Measurements from ENCODE around the gene PTBP2.
A peak's percentile ranks its signal among the peaks of the same experiment; 100 is the strongest.

PTBP2 gene

GRCh38 chr1:96721416-96722160 lies at the start of gene PTBP2:
Gene PTBP2, plus strand, starts transcription at chr1:96721784. Its CDS starts 81 bp downstream, at chr1:96721865.
- peak; percentile 62 to 72 for DNase-seq

DNA sequence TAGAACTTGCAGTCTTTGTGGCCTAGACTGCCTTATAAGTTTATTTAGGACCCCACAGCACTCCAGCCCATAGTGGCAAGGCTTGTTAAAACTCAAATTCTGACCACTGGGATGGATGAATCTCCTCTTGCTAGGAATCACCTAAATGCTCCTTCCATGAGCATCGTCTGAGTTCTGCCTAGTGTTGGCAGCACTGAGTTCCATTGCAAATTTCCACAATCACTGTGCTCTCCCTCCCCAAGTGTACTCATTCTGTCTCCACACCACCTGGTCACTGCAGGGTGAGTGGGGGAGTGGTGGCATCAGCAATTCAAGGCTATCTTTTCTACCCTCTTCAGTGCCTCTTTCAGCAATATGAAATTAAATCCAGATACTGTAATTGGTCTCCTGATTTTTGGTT lies 46.7 kb upstream of the PTBP2 start:
- no peak for DNase-seq

- no peak for DNase-seq
Measured at GRCh38 chr1:96682056-96682455, 39.5 kb upstream of the PTBP2 start.

DNA sequence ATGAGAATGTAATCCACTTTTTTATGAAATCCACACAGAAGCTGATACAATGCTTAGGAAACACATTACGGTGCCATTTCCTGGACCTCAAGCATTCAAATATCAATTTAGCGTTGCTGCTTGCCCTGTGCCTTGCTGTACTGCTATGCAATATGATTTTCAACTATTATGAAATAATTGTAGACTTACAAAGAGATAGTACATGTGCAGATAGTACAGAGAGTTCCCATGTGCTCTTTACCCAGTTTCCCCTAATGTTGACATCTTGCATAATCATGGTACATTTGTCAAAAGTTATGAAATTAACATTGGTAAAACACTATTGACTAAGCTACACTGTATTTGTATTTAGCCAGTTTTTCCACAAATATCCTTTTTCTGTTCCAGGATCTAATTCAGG lies 37.7 kb upstream of the PTBP2 start:
- DNase-seq = peak; percentile 34 to 35

GRCh38 chr1:96684744-96685143 lies 36.8 kb upstream of the PTBP2 start:
- DNase-seq = no peak

- DNase-seq = no peak
Measured at GRCh38 chr1:96688767-96689166, 32.8 kb upstream of the PTBP2 start.

GRCh38 chr1:96695954-96696353 lies 25.6 kb upstream of the PTBP2 start:
- no peak for DNase-seq

DNA sequence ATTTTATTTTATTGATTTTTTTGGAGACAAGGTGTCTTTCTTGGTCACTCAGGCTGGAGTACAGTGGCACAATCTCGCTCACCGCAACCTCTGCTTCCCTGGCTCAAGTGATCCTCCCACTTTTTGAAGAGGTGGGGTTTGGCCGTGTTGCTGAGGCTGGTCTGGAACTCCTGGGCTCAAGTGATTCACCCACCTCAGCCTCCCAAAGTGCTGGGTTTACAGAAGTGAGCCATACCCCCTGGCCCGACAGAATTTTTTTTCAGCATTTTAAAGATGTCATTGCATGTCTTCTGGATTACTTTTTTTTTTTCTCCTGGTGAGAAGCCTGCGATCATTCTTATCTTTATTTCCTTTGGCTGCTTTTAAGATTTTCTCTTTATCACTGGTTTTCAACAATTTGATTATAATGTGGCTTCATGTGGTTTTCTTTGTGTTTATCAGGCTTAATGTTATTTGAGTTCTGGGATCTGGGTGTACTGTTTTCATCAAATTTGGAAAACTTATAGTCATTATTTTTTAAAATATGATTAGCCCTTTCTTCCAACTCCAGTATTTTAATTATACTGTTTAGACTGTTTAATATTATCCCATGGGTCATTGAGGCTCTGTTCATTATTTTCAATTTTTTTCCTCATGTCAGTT lies 23.1 kb upstream of the PTBP2 start:
- no peak for DNase-seq

DNA sequence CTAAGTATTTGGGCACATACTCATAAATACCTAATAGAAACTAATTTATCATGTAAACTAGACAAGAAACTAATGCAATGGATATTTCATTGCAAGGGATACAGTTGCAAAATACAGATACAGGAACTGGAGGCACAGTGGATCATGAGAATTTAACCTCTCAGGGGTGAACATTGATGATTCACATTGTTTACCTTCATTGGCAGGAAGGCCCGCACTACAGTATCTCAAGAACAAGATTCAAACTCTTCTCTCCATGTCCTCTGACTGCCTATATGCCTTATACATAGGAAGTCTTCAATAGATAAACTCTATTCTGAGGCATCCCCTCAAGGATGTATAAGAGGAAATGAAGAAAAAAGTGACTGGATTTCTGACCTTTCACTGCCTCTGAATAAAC lies 18.4 kb upstream of the PTBP2 start:
- DNase-seq = no peak

DNA sequence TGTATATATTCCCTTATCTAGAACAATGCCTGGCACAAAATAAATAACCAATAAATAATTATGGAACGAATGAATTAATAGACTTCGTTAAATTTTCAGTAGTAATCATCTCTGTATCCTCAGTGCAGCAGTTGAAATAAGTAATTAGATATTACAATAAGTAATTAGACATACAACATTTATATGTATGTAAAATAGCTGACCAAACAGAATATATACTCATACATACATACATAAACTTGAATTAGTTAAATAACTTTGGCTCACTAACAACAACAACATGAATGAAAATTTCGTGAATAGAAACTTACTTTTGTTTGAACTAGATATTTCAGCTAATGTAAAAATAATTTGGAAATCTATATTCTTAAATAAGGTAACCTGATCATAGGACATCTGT lies 14.6 kb upstream of the PTBP2 start:
- no peak for DNase-seq

DNA sequence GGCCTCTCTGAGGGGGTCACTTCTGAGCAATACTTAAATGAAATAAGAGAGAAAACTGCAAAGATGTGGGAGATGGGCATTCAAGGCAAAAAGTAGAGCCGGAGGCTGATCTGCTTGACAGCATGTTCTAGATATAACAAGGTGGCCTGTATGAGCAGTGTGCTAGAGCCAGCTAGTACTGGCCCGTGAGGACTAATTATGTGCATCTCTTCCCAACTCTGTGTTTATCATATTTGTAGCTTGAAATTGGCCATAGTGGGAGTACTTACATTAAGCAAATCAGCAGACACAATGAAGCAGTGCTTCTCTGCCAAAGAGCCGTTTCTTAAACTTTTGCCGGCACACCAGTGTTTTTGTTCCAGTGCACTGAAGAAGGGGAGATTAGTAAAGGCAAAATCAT lies 13.1 kb upstream of the PTBP2 start:
- DNase-seq = no peak

DNA sequence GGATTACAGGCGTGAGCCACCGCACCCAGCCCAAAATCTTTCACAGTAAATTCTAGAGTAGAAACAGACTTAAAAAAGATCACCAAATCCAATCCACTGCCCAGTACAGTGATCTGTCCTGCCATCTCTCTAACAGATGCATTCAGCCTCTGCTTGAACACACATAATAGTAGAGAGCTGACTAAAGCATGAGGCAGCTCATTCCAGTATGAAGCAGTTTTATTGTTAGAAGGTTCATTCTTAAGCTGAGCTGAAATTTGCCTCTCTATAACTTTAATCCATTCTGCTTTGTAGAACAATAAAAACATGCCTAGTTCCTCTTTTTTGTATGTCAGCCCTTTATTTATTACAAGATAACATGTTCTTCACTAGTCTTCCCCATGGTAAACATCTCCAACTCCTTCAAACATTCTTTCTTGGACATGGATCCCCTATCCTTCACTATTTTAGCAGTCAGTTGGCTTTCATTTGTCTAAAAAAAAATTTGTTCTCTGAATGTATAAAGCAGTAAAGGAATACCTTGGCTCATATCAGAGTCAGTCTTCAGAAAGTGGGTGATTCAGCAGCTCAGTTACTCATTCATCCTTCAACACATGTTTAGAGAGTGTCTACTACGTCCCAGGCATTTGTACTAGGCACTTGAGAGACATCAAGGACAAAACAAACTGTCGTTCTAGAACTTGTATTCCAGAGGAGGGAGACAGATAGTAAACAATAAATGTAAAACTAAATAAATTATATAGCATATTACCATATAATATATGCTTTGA lies 10.7 kb upstream of the PTBP2 start:
- DNase-seq = no peak

- no peak for DNase-seq
Measured at GRCh38 chr1:96713649-96714048, 7.9 kb upstream of the PTBP2 start.

GRCh38 chr1:96714881-96715280 lies 6.7 kb upstream of the PTBP2 start:
- DNase-seq = no peak

GRCh38 chr1:96715482-96715881 lies 6.1 kb upstream of the PTBP2 start:
- DNase-seq = no peak

- DNase-seq = no peak
Measured at GRCh38 chr1:96721053-96721415, 550 bp upstream of the PTBP2 start.

DNA sequence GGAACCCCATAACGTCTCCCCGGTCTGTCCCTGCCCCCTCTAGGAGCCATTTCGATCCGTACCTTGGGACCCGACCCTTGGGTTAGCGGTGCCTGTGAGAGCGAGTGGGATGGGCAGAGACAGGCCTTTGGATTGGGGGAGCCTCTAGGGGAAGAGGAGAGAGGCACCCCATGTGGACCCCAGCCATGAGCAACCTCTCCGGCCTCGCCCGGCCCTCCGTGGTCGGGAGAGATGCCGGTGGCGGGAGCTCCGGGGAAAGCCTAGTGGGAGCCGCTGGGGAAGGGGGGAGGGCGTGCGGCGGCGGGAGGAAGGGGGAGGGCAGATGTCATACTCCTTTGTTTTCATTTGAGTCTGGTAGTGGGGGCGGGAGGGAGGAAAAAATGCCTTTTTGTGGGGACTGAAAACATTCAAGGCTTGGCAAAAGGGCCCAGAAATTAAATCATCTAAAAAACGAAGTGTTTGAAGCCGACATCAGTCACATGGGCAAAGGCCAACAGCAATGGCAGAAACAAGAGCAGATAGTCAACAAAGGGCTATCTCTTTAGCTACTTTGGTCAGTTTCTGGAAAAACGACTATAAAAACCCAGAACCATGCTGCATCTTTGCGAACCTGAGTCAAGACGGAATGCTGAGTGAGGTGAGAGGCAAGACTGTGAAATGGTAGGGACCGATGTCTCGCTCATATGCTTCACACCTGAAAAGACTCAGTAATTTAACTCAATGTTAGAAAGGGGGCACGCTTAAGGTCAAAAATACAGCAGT lies 758 bp downstream of the PTBP2 start:
- DNase-seq = no peak

DNA sequence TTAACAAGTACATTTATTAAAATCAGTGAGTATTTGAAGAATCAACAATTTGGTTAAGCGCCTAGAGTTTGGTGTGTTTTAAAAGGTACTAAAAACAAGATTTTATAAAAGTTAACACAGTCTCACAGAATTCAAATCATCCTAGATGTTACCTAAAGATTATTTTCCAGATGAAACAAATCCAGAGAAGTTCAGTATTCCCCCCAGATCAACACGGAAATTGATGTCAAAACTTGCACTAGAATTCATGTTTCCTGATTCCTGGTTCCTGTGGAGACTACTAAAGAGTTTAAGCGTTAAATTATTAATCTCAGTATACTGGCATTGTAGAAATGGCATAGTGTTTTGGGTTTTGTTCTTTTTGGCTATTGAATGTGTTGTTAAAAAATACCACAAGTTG lies 1.4 kb downstream of the PTBP2 start:
- DNase-seq = no peak

GRCh38 chr1:96723377-96723776 lies 1.8 kb downstream of the PTBP2 start:
- peak in 1 of 2 experiments; percentile 18 for DNase-seq

- no peak for DNase-seq
Measured at GRCh38 chr1:96723936-96724335, 2.4 kb downstream of the PTBP2 start.

DNA sequence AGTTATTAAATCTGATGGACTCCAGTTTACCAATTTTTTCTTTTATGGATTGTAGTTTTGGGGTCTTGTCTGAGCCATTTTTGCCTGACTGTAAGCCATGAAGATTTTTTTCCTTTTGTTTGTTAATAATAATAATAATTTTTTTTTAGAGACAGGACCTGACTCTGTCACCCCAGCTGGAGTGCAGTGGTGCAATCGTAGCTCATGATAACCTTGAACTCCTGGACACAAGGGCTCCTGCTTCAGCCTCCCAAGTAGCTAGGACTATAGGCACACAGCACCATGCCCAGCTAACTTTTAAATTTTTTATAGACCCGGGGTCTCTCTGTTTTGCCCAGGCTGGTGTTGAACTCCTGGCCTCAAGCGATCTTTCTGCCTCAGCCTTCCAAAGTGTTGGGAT lies 6.3 kb downstream of the PTBP2 start:
- DNase-seq = no peak

- DNase-seq = no peak
Measured at GRCh38 chr1:96730574-96731298, 9.2 kb downstream of the PTBP2 start.

DNA sequence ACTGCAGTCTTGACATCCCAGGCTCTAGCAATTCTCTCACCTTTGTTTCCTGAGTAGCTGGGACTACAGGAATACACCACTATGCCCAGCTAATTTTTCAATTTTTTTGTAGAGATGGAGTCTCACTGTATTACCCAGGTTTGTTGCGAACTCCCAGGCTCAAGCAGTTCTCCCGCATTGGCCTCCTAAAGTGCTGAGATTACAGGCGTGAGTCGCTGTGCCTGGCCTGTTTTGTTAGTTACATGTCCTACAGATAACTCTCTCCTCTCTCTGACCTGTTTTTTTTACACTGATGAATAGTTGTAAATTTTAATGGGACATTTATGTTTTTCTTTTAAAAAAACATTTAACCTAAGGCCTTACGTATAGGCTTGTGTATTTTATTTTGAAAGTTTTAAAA lies 19.8 kb downstream of the PTBP2 start:
- DNase-seq = no peak

Measured in AML-193 (cell line).